Activated CD4-positive, alpha-beta T cell treated with anti-CD3 and anti-CD28 coated beads, Interleukin-2, amount 50 U/mL, for 4 hours (primary cell): Measurements from ENCODE around the gene SMPD4.
"Not testable (repeated sequence)": the region's sequence is repeated elsewhere in the genome, so short reads cannot be mapped to it uniquely, and the experiment has no call there.

Experiments
- DNase-seq, 2 experiments: peaks; one replicate each; pipeline ENCODE4 v3.0.0-alpha.2; 2020

Gene SMPD4, protein sequence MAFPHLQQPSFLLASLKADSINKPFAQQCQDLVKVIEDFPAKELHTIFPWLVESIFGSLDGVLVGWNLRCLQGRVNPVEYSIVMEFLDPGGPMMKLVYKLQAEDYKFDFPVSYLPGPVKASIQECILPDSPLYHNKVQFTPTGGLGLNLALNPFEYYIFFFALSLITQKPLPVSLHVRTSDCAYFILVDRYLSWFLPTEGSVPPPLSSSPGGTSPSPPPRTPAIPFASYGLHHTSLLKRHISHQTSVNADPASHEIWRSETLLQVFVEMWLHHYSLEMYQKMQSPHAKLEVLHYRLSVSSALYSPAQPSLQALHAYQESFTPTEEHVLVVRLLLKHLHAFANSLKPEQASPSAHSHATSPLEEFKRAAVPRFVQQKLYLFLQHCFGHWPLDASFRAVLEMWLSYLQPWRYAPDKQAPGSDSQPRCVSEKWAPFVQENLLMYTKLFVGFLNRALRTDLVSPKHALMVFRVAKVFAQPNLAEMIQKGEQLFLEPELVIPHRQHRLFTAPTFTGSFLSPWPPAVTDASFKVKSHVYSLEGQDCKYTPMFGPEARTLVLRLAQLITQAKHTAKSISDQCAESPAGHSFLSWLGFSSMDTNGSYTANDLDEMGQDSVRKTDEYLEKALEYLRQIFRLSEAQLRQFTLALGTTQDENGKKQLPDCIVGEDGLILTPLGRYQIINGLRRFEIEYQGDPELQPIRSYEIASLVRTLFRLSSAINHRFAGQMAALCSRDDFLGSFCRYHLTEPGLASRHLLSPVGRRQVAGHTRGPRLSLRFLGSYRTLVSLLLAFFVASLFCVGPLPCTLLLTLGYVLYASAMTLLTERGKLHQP

DNA sequence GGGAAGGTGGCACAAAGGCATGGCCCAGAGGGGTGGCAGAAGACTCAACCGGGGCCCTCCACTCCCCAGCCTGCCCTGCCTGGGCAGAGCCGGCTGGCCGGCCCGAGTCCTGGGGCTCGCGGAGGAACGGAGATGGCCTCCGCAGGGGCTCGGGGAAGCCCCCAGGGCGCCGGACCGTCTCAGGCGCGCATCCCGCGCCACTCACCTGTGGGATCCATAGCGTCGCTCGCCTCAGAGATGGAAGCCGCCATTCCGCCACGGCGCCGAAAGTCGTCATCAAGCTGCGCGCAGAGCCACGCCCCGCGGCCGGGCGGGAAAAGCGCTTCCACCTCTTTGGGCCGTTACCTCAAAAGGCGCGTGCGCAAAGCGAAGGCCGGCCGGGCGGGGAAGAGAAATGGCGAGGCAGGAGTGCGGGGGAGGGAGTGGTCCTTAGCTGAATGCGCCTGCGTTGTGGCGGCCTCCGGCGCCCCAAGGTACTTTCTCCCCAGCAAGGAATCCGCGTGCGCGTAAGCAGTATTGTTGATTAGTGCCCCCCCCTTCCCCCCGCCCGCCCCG is at the start of gene SMPD4:
SMPD4 (minus strand) TSS at position 278 of the 555 bp plus-strand sequence. CDS start 5,010 bp downstream, outside the sequence.
- DNase-seq = peak; percentile 97

DNA sequence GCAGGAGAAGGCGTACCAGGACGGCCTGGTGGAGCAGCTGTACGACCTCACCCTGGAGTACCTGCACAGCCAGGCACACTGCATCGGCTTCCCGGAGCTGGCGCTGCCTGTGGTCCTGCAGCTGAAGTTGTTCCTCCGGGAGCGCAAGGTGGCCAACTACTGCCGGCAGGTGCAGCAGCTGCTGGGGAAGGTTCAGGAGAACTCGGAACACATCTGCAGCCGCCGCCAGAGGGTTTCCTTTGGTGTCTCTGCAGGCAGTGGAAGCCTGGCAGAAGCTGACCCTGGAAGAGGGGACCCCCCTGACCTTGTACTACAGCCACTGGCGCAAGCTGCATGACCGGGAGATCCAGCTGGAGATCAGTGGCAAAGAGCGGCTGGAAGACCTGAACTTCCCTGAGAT is 49.5 kb upstream of the SMPD4 start:
- not testable (repeated sequence) for DNase-seq

DNA sequence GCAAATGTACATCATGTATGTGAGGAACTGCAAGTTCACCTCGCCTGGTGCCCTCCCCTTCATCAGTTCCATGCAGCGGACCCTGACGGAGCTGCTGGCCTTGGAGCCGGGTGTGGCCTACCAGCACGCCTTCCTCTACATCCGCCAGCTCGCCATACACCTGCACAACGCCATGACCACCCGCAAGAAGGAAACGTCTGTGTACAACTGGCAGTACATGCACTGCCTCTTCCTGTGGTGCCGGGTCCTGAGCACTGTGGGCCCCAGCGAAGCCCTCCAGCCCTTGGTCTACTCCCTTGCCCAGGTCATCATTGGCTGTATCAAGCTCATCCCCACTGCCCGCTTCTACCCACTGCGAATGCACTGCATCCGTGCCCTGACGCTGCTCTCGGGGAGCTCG is 49.0 kb upstream of the SMPD4 start:
- DNase-seq = not testable (repeated sequence)

DNA sequence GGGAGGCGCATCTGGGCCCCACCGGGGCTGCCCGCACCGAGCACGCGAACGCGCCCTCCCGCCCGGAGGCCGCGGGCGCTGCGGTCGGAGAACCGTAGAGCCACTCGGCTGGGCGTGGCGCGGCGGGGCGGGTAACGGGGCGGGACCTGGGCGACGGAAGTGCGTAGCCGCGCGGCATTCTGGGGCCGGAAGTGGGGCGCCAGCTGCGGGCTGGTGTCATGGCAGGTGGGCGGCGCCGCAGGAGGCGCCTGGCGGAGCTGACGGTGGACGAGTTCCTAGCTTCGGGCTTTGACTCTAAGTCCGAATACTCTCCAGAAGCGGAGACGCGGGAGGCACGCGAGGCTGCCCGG is 47.7 kb upstream of the SMPD4 start:
- peak in 1 of 2 experiments; percentile 4 for DNase-seq

DNA sequence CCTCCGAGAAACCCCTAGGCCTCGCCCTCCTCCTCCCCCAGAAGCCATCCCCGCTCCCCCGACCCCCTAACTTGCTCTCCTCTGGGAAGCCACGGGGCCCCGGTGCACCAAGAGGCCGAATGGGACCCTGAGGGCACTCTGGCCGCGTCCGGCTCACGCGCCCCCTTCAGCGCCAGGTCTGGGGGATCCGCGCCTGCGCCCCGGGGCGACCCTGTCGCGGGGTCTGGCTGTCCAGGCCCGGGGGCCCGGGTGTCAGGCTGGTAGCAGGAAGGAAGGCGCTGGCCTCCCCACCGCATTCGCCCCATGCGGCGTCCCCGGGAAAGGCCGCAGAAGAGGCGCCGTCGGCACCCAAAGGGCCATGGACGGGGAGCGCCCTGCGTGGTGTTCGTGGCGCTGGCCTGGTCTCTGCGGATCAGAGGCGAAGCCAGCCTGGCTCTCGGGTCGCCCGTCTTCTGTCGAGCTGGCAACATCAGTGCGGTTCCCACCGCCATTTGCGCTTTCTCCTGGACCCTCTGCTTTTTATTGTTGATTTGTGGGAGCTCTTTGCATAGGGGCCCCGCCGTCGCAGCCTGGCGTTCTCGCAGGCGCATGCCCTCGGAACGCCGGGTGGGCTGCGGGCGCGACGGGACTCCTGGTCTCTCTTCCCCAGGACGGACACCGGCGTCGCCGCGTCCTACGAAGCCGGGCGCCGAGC is 47.2 kb upstream of the SMPD4 start:
- not testable (repeated sequence) for DNase-seq

DNA sequence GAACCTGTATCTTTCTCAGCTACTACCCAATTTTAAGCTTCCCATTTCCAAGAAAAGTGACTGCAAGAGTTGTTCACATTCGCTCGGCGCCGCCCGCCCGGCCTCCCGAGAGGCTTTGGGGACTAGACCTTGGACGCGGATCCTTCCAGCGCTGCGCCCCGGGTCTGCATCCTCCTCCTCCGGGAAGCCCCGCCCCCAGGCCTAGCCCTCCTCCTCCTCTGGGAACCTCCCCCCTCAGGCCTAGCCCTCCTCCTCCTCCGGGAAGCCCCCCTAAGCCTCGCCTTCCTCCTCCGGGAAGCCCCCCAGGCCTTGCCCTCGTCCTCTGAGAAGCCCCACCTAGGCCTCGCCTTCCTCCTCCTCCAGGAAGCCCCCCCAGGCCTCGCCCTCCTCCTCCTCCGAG is 46.6 kb upstream of the SMPD4 start:
- not testable (repeated sequence) for DNase-seq

DNA sequence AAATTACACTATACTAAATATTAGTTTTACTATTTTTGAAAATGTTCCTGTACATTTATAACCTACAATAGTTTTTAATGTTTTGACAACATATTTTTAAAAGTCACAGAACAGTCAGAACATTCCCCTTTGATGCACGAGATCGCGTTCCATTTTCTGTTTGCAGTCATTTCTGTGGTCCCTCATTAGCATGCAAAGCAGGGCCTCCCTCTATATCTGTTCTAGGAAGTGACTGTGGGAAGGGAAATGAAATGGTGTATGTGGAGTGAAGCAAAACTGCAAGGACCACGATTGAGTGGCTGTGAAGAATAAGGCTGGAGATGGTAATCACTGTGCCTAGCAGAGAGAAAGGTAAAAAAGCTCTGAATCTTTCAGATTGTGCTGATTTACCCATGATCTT is 41.1 kb upstream of the SMPD4 start:
- DNase-seq = not testable (repeated sequence)

DNA sequence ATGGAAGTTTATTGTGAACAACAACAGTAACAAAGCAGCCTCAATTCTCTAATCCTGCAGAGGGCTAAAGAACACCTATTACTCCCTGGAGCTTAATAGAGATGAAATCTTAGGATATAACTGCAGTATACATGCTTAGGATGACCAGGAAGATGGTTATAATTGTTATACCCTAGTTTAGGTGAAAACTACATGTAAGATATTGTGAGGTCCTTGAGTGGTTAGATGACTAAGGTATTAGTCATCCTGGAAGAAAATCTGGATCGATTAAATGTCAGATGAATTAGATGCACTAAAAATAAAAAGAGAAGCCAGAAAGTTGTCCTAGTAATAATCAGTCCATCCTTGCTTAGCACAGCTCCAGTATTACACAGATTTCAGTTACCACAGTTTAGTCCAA is 39.1 kb upstream of the SMPD4 start:
- DNase-seq = not testable (repeated sequence)

DNA sequence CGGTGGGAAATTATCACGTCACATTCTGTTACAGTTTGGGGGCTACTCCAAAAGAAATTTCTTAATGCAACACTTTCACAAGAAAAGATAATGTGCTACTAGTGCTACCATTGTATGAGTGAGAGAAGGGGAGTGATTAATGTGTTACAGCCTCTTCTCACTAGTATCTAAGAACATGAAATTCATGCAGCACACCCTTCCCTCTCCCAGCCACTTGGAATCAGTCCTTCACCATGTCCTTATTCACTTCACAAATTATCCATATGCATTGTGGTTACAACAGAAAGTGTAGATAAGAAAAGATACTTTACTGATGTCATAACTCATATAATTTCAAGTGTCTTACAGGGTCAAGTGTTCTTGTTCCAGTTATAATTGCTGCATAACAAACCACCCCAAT is 37.7 kb upstream of the SMPD4 start:
- not testable (repeated sequence) for DNase-seq

DNA sequence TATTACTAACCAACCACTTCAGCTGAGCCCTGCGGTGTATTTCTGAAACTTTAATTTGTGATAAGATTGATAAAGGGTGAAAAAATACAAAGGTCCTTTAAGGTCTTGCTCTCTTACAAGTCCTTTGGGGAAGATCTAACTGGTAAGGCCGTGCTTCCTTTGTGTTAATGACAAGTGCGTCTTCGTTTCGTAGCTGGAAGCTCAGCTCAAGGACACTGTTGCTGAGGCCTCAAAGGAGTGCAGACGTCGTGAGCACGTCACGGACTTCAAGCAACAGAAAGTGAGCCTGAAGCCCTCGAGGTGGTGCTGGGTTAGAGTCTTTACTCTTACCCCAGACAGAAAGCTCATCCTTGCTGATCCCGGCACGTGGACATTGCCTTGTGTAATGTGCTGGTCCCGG is 25.6 kb upstream of the SMPD4 start:
- DNase-seq = not testable (repeated sequence)

DNA sequence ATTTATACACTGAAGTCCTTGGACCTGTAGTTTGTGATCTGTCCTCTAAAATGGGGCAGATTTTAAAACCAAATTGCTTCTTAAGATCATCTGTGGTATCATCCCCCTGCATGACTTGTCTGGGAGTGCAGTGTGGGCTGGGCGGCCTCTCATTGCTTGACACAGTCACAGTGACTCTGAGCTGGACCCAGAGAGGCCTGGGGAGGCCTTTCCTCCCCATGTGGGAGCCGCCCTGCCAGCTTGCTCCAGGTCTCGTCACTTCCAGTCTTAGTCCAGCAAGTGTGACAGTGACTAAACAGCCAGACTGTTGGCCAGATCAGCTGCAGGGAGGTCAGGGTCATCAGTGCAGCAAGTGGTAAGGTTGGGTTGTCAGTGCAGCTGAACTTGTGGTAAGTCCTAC is 21.7 kb upstream of the SMPD4 start:
- not testable (repeated sequence) for DNase-seq

DNA sequence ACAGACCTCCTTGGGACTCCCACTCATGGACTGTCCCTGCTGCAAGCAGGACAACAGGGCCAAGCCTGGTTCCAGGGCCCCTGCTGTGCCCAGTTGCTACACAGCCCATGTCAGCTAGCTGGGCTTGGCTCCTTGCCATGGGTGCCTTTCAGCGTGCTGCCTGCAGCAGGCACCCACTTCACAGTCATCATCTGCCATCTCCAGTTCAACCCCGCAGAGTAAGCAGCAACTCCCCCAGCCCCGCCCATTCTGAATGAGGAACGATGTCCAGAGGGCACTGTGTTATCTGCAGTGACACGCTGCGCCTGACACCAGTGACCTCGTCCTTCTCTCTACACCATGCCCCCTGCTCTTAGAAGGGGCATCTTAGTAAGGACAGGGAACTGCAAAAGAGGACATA is 21.1 kb upstream of the SMPD4 start:
- DNase-seq = not testable (repeated sequence)

DNA sequence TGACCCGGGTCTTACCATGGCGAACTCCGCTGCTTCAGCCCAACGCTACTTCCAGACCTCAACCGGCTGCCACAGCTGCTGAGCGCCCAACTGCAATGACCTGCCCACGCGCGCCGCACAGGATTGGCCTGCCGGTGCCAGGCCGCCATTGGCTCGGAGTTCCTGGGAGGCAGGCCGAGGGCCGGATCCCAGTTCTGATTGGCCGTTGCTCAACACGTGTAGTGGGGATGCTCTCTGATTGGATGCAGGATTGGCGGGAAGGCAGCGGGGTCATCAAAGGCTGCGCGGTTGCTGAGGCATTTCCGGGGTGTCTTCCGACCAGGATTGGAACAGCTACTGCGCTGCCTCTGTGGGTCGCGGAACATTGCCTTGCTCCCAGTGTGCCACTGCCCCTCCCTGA is 16.9 kb upstream of the SMPD4 start, which contains the start of gene TUBA3E:
TUBA3E (minus strand) TSS at position 97 of the 400 bp plus-strand sequence; CDS start at position 18, 79 bp downstream.
- DNase-seq = no peak

DNA sequence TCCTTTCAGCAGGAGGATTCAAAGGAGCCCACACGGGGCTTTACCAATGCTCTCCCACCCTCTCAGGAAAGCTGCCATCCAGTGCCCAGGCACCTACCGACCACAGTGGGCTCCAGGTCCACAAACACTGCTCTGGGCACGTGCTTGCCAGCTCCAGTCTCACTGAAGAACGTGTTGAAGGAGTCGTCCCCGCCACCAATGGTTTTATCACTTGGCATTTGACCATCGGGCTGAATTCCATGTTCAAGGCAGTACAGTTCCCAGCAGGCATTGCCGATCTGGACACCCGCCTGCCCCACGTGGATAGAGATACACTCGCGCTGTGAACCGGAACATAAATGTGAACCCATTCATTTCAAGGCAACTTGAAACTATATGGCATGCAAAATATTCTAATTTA is 14.7 kb upstream of the SMPD4 start:
- DNase-seq = not testable (repeated sequence)

DNA sequence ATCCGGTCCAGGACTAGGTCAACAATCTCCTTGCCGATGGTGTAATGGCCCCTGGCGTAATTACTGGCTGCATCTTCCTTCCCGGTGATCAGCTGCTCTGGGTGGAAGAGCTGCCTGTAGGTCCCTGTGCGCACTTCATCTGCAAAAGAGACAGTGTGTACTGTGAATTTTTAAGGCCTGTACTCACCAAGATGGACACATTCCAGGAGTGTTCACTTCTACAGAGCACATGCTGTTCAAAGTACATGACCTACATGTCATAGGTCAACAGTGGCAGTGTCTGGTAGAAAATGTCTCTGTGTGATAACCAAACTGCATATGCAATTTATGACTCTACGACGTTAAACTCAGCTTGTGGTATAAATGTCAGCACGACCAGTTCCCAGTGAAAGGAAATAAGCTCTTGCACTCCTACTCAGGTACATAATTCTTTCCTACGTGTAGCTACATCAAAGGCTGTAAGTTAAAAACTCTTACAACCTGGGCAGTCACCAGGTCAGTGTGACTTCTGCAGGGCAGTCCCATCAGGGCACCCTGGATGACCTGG is 13.8 kb upstream of the SMPD4 start:
- not testable (repeated sequence) for DNase-seq

DNA sequence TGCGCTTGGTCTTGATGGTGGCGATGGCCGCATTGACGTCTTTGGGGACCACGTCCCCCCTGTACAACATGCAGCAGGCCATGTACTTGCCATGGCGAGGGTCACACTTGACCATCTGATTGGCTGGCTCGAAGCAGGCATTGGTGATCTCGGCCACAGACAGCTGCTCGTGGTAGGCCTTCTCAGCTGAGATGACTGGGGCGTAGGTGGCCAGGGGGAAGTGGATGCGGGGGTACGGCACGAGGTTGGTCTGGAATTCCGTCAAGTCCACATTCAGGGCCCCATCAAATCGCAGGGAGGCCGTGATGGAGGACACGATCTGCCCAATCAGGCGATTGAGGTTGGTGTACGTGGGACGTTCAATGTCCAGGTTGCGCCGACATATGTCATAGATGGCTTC is 12.4 kb upstream of the SMPD4 start:
- not testable (repeated sequence) for DNase-seq

DNA sequence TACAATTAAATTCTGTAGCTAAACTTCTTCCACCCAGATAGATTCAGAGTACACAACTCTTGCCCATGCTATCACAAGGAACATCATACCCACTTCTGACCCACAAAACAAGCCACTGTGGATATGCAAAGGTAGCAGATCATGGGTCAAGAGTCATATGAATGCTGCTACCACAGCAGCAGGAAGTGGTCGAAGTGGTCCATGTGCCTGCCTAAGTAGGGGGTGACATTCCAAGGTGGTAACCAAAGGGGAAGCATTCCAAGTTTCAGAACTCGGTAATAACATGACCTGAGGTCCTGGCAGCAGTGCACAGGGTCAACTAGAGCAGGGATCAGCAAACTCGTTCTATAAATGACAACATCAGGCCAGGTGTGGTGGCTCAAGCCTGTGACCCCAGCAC is 11.0 kb upstream of the SMPD4 start:
- DNase-seq = not testable (repeated sequence)

DNA sequence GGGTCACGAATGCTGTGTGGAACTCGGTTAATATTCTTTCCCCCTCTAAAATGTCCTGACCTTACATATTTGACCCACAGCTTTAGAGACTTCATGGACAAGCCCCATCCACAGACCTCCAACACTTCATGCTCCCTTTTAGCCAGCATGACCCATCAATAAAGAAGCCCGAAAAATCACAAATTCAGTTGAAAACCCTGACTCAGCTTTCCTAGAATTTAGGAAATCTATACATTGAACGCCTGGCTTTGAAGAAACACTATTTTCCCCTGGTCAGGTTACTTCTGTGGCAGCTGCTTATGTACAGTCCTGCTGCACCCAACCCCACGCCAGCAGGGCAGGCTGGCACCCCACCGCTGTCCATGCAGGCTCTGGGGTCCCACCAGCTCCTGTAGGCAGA is 9.9 kb upstream of the SMPD4 start:
- not testable (repeated sequence) for DNase-seq

DNA sequence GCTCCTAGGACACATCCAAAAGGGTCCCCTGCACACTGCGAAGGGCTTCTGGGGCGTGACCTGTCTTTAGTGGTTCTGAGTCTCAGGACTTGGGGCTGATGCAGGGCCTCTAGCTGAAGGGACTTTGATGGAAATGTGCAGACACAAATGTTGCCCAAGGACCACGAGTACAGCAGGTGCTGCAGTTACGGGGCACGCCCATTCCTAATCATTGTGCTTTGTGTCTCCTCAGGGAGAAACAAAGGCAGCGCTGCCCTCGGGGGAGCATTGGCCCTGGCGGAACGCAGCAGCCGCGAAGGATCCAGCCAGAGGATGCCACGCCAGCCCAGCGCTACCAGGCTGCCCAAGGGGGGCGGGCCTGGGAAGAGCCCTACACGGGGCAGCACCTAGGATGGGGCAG is 8.8 kb upstream of the SMPD4 start:
- no peak for DNase-seq

DNA sequence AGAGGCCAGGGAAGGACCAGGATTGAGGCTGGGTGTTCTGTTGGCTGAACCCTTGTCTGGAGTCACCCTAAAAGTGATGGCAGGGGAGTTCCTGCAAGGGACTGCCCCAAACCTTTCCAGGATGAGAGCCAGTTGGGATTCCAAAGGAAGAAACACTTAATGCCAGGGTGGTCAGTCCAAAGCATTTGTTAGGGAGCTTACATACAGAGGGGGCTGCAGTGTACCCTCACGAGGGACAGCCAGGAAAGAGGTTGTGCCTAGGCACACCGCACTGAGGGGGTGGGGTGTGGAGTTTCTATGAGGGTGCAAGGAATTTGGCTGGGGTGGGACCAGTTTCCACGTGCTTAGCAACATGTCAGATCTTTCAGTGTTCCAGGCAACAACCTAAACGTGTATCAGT is 7.6 kb upstream of the SMPD4 start:
- DNase-seq = not testable (repeated sequence)

DNA sequence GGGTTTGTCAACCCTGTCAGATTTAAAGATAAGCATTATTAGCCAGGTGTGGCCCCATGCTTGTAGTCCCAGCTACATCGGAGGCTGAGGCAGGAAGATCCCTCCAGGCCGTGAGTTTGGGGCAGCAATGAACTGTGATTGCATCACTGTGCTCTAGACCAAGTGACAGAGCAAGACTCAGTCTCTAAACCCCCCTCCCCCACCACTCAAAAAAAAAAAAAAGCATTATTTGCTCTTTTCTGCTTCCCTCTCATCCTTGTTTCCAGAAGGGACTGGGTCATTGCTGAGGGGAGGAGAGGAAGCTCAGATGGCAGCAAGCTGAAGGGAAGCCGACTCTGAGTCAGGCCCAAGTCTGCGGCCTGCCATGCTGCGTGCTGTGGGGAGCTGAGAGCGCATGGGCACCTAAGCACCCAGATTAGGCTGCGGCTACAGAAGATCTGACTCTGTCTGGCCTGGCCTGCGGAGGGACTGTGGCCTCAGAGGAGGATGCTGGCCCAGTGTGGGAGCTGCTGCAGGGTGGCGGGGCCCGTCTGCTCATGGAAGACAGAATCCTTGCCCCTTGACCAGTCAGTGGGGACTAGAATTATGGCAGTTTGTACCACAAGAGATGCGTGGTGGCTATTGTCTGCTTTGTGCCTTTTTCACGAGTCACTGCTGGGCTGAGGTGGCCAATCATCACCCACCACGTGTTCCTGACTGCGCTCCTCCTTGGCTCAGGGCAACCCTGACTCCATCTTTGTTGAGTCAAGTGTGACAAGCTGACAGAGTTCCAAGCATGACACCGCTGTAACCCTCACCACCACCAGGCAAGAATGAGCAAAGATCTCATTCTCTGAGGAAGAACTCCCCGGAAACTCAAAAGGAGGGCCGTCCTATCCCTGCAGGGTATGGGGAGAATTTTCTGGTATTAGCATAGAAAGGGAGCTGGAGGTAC is 6.7 kb upstream of the SMPD4 start:
- not testable (repeated sequence) for DNase-seq
